ENCODE results near the gene PTPRT.
"Not testable (repeated sequence)": the region's sequence is repeated elsewhere in the genome, so short reads cannot be mapped to it uniquely, and the experiment has no call there.

PTPRT gene

GRCh38 chr20:42914302-42914701 lies 275.4 kb downstream of the PTPRT start:
- Histone ChIP-seq H3K9ac (ENCODE audit: low read length) (no peak overlapping the region), H3K9me3 (ENCODE audit: control insufficient read depth, low read length) (no peaks in the 10 kb centered on the region), H3K4me1 (ENCODE audit: control insufficient read depth, insufficient read depth, low read length) (no peaks in the 10 kb centered on the region), H3K36me3 (ENCODE audit: control insufficient read depth, insufficient read depth, low read length) (no peaks in the 10 kb centered on the region), H3K27me3 (ENCODE audit: control insufficient read depth, insufficient read depth, low read length) (no peaks in the 10 kb centered on the region), H3K4me3 (ENCODE audit: low read length) (no peak overlapping the region)

GRCh38 chr20:42910808-42911207 lies 278.9 kb downstream of the PTPRT start:
- not testable (repeated sequence) for H3K4me1 ChIP-seq (ENCODE audit: control insufficient read depth, insufficient read depth, low read length); H3K27me3 ChIP-seq (ENCODE audit: control insufficient read depth, insufficient read depth, low read length); H3K4me3 ChIP-seq (ENCODE audit: low read length); H3K9ac ChIP-seq (ENCODE audit: low read length); H3K36me3 ChIP-seq (ENCODE audit: control insufficient read depth, insufficient read depth, low read length); H3K9me3 ChIP-seq (ENCODE audit: control insufficient read depth, low read length)

GRCh38 chr20:42907730-42908129 lies 282.0 kb downstream of the PTPRT start:
- H3K9me3 ChIP-seq (ENCODE audit: control insufficient read depth, low read length) = no peaks in the 10 kb centered on the region

GRCh38 chr20:42906120-42906519 lies 283.6 kb downstream of the PTPRT start:
- Histone ChIP-seq H3K4me1 (ENCODE audit: control insufficient read depth, insufficient read depth, low read length) (no peaks in the 10 kb centered on the region), H3K36me3 (ENCODE audit: control insufficient read depth, insufficient read depth, low read length) (no peaks in the 10 kb centered on the region), H3K4me3 (ENCODE audit: low read length) (no peak overlapping the region), H3K9me3 (ENCODE audit: control insufficient read depth, low read length) (no peaks in the 10 kb centered on the region), H3K9ac (ENCODE audit: low read length) (no peak overlapping the region), H3K27me3 (ENCODE audit: control insufficient read depth, insufficient read depth, low read length) (no peaks in the 10 kb centered on the region)

More at GRCh38 chr20:42907730-42908129, 282.0 kb downstream of the PTPRT start:
- H3K4me1 ChIP-seq (ENCODE audit: control insufficient read depth, insufficient read depth, low read length) = no peaks in the 10 kb centered on the region
- no peak overlapping the region for H3K9ac ChIP-seq (ENCODE audit: low read length)
- no peaks in the 10 kb centered on the region for H3K27me3 ChIP-seq (ENCODE audit: control insufficient read depth, insufficient read depth, low read length)
- no peak overlapping the region for H3K4me3 ChIP-seq (ENCODE audit: low read length)
- no peaks in the 10 kb centered on the region for H3K36me3 ChIP-seq (ENCODE audit: control insufficient read depth, insufficient read depth, low read length)

GRCh38 chr20:42902509-42902908 lies 287.2 kb downstream of the PTPRT start:
- Histone ChIP-seq H3K36me3 (ENCODE audit: control insufficient read depth, insufficient read depth, low read length) (no peaks in the 10 kb centered on the region), H3K4me3 (ENCODE audit: low read length) (no peak overlapping the region), H3K9ac (ENCODE audit: low read length) (no peak overlapping the region), H3K9me3 (ENCODE audit: control insufficient read depth, low read length) (no peaks in the 10 kb centered on the region), H3K27me3 (ENCODE audit: control insufficient read depth, insufficient read depth, low read length) (no peaks in the 10 kb centered on the region), H3K4me1 (ENCODE audit: control insufficient read depth, insufficient read depth, low read length) (no peaks in the 10 kb centered on the region)

- Histone ChIP-seq H3K36me3 (ENCODE audit: control insufficient read depth, insufficient read depth, low read length) (no peaks in the 10 kb centered on the region), H3K4me3 (ENCODE audit: low read length) (no peak overlapping the region), H3K4me1 (ENCODE audit: control insufficient read depth, insufficient read depth, low read length) (no peaks in the 10 kb centered on the region), H3K9ac (ENCODE audit: low read length) (no peak overlapping the region), H3K27me3 (ENCODE audit: control insufficient read depth, insufficient read depth, low read length) (no peaks in the 10 kb centered on the region), H3K9me3 (ENCODE audit: control insufficient read depth, low read length) (no peaks in the 10 kb centered on the region)
Observed at GRCh38 chr20:42901689-42902440, 287.8 kb downstream of the PTPRT start.

GRCh38 chr20:42900764-42901163 lies 288.9 kb downstream of the PTPRT start:
- H3K27me3 ChIP-seq (ENCODE audit: control insufficient read depth, insufficient read depth, low read length); H3K9me3 ChIP-seq (ENCODE audit: control insufficient read depth, low read length); H3K4me1 ChIP-seq (ENCODE audit: control insufficient read depth, insufficient read depth, low read length); H3K9ac ChIP-seq (ENCODE audit: low read length); H3K36me3 ChIP-seq (ENCODE audit: control insufficient read depth, insufficient read depth, low read length); H3K4me3 ChIP-seq (ENCODE audit: low read length): not testable (repeated sequence)

GRCh38 chr20:42895020-42895419 lies 294.7 kb downstream of the PTPRT start:
- Histone ChIP-seq H3K36me3 (ENCODE audit: control insufficient read depth, insufficient read depth, low read length) (no peaks in the 10 kb centered on the region), H3K9ac (ENCODE audit: low read length) (no peak overlapping the region), H3K27me3 (ENCODE audit: control insufficient read depth, insufficient read depth, low read length) (no peaks in the 10 kb centered on the region), H3K9me3 (ENCODE audit: control insufficient read depth, low read length) (no peaks in the 10 kb centered on the region), H3K4me1 (ENCODE audit: control insufficient read depth, insufficient read depth, low read length) (no peaks in the 10 kb centered on the region), H3K4me3 (ENCODE audit: low read length) (no peak overlapping the region)

GRCh38 chr20:42894483-42894882 lies 295.2 kb downstream of the PTPRT start:
- H3K9ac ChIP-seq (ENCODE audit: low read length) = no peak overlapping the region
- no peaks in the 10 kb centered on the region for H3K36me3 ChIP-seq (ENCODE audit: control insufficient read depth, insufficient read depth, low read length)
- no peaks in the 10 kb centered on the region for H3K27me3 ChIP-seq (ENCODE audit: control insufficient read depth, insufficient read depth, low read length)
- no peak overlapping the region for H3K4me3 ChIP-seq (ENCODE audit: low read length)
- no peaks in the 10 kb centered on the region for H3K9me3 ChIP-seq (ENCODE audit: control insufficient read depth, low read length)
- H3K4me1 ChIP-seq (ENCODE audit: control insufficient read depth, insufficient read depth, low read length) = no peaks in the 10 kb centered on the region

- Histone ChIP-seq H3K9ac (ENCODE audit: low read length) (no peak overlapping the region), H3K36me3 (ENCODE audit: control insufficient read depth, insufficient read depth, low read length) (no peaks in the 10 kb centered on the region), H3K4me1 (ENCODE audit: control insufficient read depth, insufficient read depth, low read length) (no peaks in the 10 kb centered on the region)
Observed at GRCh38 chr20:42889517-42889916, 300.2 kb downstream of the PTPRT start.

GRCh38 chr20:42887281-42887680 lies 302.4 kb downstream of the PTPRT start:
- H3K9me3 ChIP-seq (ENCODE audit: control insufficient read depth, low read length) = no peaks in the 10 kb centered on the region
- H3K36me3 ChIP-seq (ENCODE audit: control insufficient read depth, insufficient read depth, low read length) = no peaks in the 10 kb centered on the region
- no peak overlapping the region for H3K9ac ChIP-seq (ENCODE audit: low read length)
- no peak overlapping the region for H3K4me3 ChIP-seq (ENCODE audit: low read length)
- no peaks in the 10 kb centered on the region for H3K27me3 ChIP-seq (ENCODE audit: control insufficient read depth, insufficient read depth, low read length)
- H3K4me1 ChIP-seq (ENCODE audit: control insufficient read depth, insufficient read depth, low read length) = no peaks in the 10 kb centered on the region

More at GRCh38 chr20:42889517-42889916, 300.2 kb downstream of the PTPRT start:
- no peaks in the 10 kb centered on the region for H3K9me3 ChIP-seq (ENCODE audit: control insufficient read depth, low read length)
- H3K27me3 ChIP-seq (ENCODE audit: control insufficient read depth, insufficient read depth, low read length) = no peaks in the 10 kb centered on the region
- H3K4me3 ChIP-seq (ENCODE audit: low read length) = no peak overlapping the region

GRCh38 chr20:42886801-42887200 lies 302.9 kb downstream of the PTPRT start:
- Histone ChIP-seq H3K4me1 (ENCODE audit: control insufficient read depth, insufficient read depth, low read length) (no peaks in the 10 kb centered on the region), H3K27me3 (ENCODE audit: control insufficient read depth, insufficient read depth, low read length) (no peaks in the 10 kb centered on the region), H3K9ac (ENCODE audit: low read length) (no peak overlapping the region), H3K36me3 (ENCODE audit: control insufficient read depth, insufficient read depth, low read length) (no peaks in the 10 kb centered on the region), H3K9me3 (ENCODE audit: control insufficient read depth, low read length) (no peaks in the 10 kb centered on the region), H3K4me3 (ENCODE audit: low read length) (no peak overlapping the region)

GRCh38 chr20:42886046-42886445 lies 303.7 kb downstream of the PTPRT start:
- no peaks in the 10 kb centered on the region for H3K27me3 ChIP-seq (ENCODE audit: control insufficient read depth, insufficient read depth, low read length)
- no peaks in the 10 kb centered on the region for H3K36me3 ChIP-seq (ENCODE audit: control insufficient read depth, insufficient read depth, low read length)
- no peaks in the 10 kb centered on the region for H3K4me1 ChIP-seq (ENCODE audit: control insufficient read depth, insufficient read depth, low read length)
- no peak overlapping the region for H3K4me3 ChIP-seq (ENCODE audit: low read length)
- no peaks in the 10 kb centered on the region for H3K9me3 ChIP-seq (ENCODE audit: control insufficient read depth, low read length)
- H3K9ac ChIP-seq (ENCODE audit: low read length) = no peak overlapping the region
